GM12892 (cell line): ENCODE measurements around the gene PIK3CB.
"Not testable (repeated sequence)": the region's sequence is repeated elsewhere in the genome, so short reads cannot be mapped to it uniquely, and the experiment has no call there.

Source experiments
- POLR2AphosphoS5 ChIP-seq: IDR thresholded peaks from 2 replicates; pipeline ENCODE4 v1.6.1; 2011; ENCODE audit warnings: low read depth, low read length, control low read depth
- TAF1 ChIP-seq: IDR thresholded peaks from 2 replicates; pipeline ENCODE4 v1.6.1; 2011; ENCODE audit warnings: low read depth, mild to moderate bottlenecking, control low read depth, low read length, borderline replicate concordance

- TF ChIP-seq TAF1, POLR2AphosphoS5: not testable (repeated sequence)
Observed at GRCh38 chr3:138835846-138836245, 1.1 kb upstream of the PIK3CB start.
